PC-3 (cell line): Measurements from ENCODE around the gene HAO2. TPM values are rescaled to one million over a fixed set of nuclear protein-coding genes. Genes with fewer than 3 reads are reported as not detected.

ENCODE experiments used
- ATAC-seq: fragments of 200-7000 bp; cut with Tn5 transposase; 2 replicates; pipeline ENCODE4 v1.9.1; 2020; ENCODE audit warnings: mild to moderate bottlenecking, moderate library complexity
- BruUV-seq: library from RNA; stranded (reverse); fragments of 400-500 nt; replicated peaks from 2 replicates; lab custom pipeline; 2021; lab: Mats Ljungman, UMichigan
- CTCF ChIA-PET: fragments of 300-600 bp; sonication (Branson Sonifier 250); formaldehyde crosslinking; loops from one replicate; lab custom pipeline; 2022; ENCODE audit warnings: antibody characterized with exemption; lab: Charles Lee
- POLR2A ChIA-PET: fragments of 300-600 bp; sonication (Branson Sonifier 250); formaldehyde crosslinking; loops from one replicate; lab custom pipeline; 2022; ENCODE audit warnings: antibody characterized with exemption; ENCODE audit not compliant: unreplicated experiment; lab: Charles Lee
- DNase-seq: peaks from one replicate; pipeline ENCODE4 v3.0.0-alpha.2; 2015
- H2AFZ ChIP-seq: fragments of 300-600 bp; sonication (generic); 2 replicates; pipeline ENCODE4 v1.6.0; 2016; ENCODE audit warnings: antibody characterized with exemption, low read length
- H3F3A ChIP-seq: fragments of 300-600 bp; sonication (generic); one replicate; pipeline ENCODE4 v1.6.0; 2017; ENCODE audit warnings: antibody characterized with exemption, low read length, control low read depth, mild to moderate bottlenecking; ENCODE audit not compliant: unreplicated experiment
- H3K27ac ChIP-seq: fragments of 300-600 bp; sonication (generic); 2 replicates; pipeline ENCODE4 v1.5.1; 2016; ENCODE audit warnings: mild to moderate bottlenecking, low read length
- H3K27me3 ChIP-seq: fragments of 300-600 bp; sonication (generic); 2 replicates; pipeline ENCODE4 v1.6.1; 2016; ENCODE audit warnings: low read length, mixed read lengths
- H3K36me3 ChIP-seq: fragments of 300-600 bp; sonication (generic); 2 replicates; pipeline ENCODE4 v1.6.1; 2016; ENCODE audit warnings: low read depth, mixed run types, low read length, mixed read lengths
- H3K4me1 ChIP-seq: fragments of 300-600 bp; sonication (generic); 2 replicates; pipeline ENCODE4 v1.5.1; 2016; ENCODE audit warnings: low read length; ENCODE audit not compliant: insufficient read depth
- H3K4me2 ChIP-seq: fragments of 300-600 bp; sonication (generic); 2 replicates; pipeline ENCODE4 v1.6.0; 2016; ENCODE audit warnings: low read length
- H3K4me3 ChIP-seq: fragments of 300-600 bp; sonication (generic); 2 replicates; pipeline ENCODE4 v1.5.1; 2016; ENCODE audit warnings: mild to moderate bottlenecking, low read length, mixed read lengths
- H3K79me2 ChIP-seq: fragments of 300-600 bp; sonication (generic); 2 replicates; pipeline ENCODE4 v1.6.1; 2017; ENCODE audit warnings: low read length, mixed read lengths
- H3K9ac ChIP-seq: fragments of 300-600 bp; sonication (generic); 2 replicates; pipeline ENCODE4 v1.6.0; 2016; ENCODE audit warnings: mild to moderate bottlenecking, low read length
- H3K9me2 ChIP-seq: fragments of 300-600 bp; sonication (generic); replicated peaks from 2 replicates; pipeline ENCODE4 v1.6.1; 2016; ENCODE audit warnings: mixed run types, low read length, mixed read lengths
- H3K9me3 ChIP-seq: fragments of 300-600 bp; sonication (generic); 2 replicates; pipeline ENCODE4 v1.6.1; 2016; ENCODE audit warnings: low read length, mixed read lengths
- H4K20me1 ChIP-seq: fragments of 300-600 bp; sonication (generic); 2 replicates; pipeline ENCODE4 v1.6.1; 2016; ENCODE audit warnings: low read length, mixed read lengths
- CTCF ChIP-seq: fragments of 300-600 bp; sonication (generic); conservative IDR thresholded peaks from 2 replicates; pipeline ENCODE4 v1.5.1; 2017; ENCODE audit warnings: antibody characterized with exemption, low read depth, mild to moderate bottlenecking, low read length
- EZH2 ChIP-seq: fragments of 300-600 bp; sonication (generic); IDR thresholded peaks from one replicate; pipeline ENCODE4 v1.6.1; 2017; ENCODE audit warnings: antibody characterized with exemption, mild to moderate bottlenecking, low read length; ENCODE audit not compliant: unreplicated experiment
- EZH2phosphoT487 ChIP-seq: fragments of 300-600 bp; sonication (generic); IDR thresholded peaks from 2 replicates; pipeline ENCODE4 v1.6.1; 2018; ENCODE audit warnings: mild to moderate bottlenecking, antibody characterized with exemption, low read length, borderline replicate concordance
- intact Hi-C: fragments of 100-400 bp; cut with micrococcal nuclease; formaldehyde crosslinking; loops from 2 replicates; pipeline ENCODE4 v1.9.0; 2023
- total RNA-seq: library from RNA; depleted of rRNA; stranded (reverse); fragments of >200 nt; gene quantifications from 2 replicates; pipeline ENCODE4 v1.2.3, GENCODE V29; 2014

The HAO2 gene
- total RNA-seq, 1 experiment from 2014 or later: not detected

DNA sequence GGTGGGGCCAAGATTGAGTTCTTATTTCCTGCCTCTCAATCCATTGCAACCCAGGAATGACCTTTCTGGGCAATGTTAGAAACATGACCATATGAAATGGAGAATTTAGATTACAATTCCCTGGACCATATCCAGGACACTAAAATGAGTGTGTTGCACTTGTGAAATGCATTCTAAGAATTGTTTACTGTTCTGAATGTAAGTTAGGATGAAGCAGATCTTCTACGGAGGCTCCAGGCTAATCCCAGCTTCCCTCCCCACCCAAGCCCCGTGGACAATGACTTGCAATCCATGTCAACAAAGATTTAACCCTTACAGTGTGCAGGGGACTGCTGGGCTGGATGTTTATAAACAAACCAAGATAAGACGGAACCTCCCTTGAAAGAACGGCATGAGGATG, 31.7 kb upstream of the HAO2 start:
- Histone ChIP-seq H2AFZ (no peak overlapping the region), H3F3A (no peaks in the 10 kb centered on the region), H3K4me3 (no peak overlapping the region), H3K9me3 (no peaks in the 10 kb centered on the region), H3K79me2 (no peaks in the 10 kb centered on the region), H3K27ac (no peak overlapping the region), H3K4me2 (no peak overlapping the region), H3K9me2 (no peaks in the 10 kb centered on the region), H3K36me3 (no peaks in the 10 kb centered on the region), H3K4me1 (no peaks in the 10 kb centered on the region), H4K20me1 (no peaks in the 10 kb centered on the region), H3K9ac (no peak overlapping the region), H3K27me3 (peaks cover 37% of the 10 kb centered on the region)
- CTCF ChIA-PET: no interaction called here
- POLR2A ChIA-PET: no interaction called here
- TF ChIP-seq CTCF: no peak
- no peak for TF ChIP-seq EZH2
- no peak for TF ChIP-seq EZH2phosphoT487
- ATAC-seq (no peak), DNase-seq (no peak)
- BruUV-seq: no TSS peak
- intact Hi-C loops: no loop called here

DNA sequence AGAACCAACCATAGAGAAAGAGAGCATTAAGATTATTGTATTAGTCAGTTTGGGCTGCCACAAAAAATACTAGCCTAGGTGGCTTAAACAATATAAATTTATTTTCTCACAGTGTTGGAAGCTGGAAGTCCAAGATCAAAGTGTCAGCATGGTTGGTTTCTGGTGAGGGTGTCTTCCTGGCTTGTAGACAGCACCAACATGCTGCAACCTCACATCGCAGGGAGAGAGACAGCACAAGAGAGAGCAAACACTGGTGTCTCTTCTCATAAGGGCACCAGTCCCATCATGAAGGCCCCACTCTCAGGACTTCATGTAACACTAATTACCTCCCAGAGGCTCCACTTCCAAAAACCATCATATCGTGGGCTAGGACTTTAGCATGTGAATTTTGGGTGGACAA, 30.6 kb upstream of the HAO2 start:
- no TSS peak for BruUV-seq
- Histone ChIP-seq H3K4me1 (no peaks in the 10 kb centered on the region), H4K20me1 (no peaks in the 10 kb centered on the region), H3F3A (no peaks in the 10 kb centered on the region), H3K36me3 (no peaks in the 10 kb centered on the region), H3K9me3 (no peaks in the 10 kb centered on the region), H3K27me3 (peaks cover 46% of the 10 kb centered on the region), H2AFZ (no peak overlapping the region), H3K4me3 (no peak overlapping the region), H3K4me2 (no peak overlapping the region), H3K9me2 (no peaks in the 10 kb centered on the region), H3K27ac (no peak overlapping the region), H3K9ac (no peak overlapping the region), H3K79me2 (no peaks in the 10 kb centered on the region)
- no peak for ATAC-seq
- TF ChIP-seq CTCF: no peak
- TF ChIP-seq EZH2phosphoT487: no peak
- no peak for TF ChIP-seq EZH2
- no peak for DNase-seq
- POLR2A ChIA-PET: interaction anchor here (0.6 kb wide), 1 partner anchor 212 kb away, joined by 6 read pairs; no protein-coding TSS in a partner anchor
- intact Hi-C loops: no loop called here
- CTCF ChIA-PET: no interaction called here

DNA sequence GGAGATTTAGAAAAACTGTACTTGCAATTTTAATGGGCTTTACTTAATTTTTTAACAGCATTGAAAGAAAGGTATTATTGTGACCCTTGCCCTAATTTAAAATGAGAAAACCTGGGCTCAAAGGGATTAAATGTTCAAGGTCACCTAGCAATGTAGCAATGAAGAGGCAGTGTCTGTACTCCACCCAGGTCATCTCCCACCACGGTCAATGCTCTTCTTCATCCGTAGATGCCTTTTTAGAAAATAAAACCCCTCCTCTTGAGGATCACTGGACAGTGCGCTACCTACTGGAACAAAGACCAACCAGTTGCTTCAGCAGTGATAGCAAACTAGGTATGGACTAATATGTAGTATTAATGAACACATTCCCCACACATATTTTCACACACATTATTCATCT, 29.8 kb upstream of the HAO2 start:
- no TSS peak for BruUV-seq
- Histone ChIP-seq H3F3A (no peaks in the 10 kb centered on the region), H3K79me2 (no peaks in the 10 kb centered on the region), H4K20me1 (no peaks in the 10 kb centered on the region), H3K36me3 (no peaks in the 10 kb centered on the region), H3K9ac (no peak overlapping the region), H2AFZ (no peak overlapping the region), H3K27me3 (peaks cover 51% of the 10 kb centered on the region), H3K4me1 (no peaks in the 10 kb centered on the region), H3K9me3 (no peaks in the 10 kb centered on the region), H3K4me3 (no peak overlapping the region), H3K4me2 (no peak overlapping the region), H3K27ac (no peak overlapping the region), H3K9me2 (no peaks in the 10 kb centered on the region)
- intact Hi-C loops: no loop called here
- no peak for TF ChIP-seq EZH2
- no peak for TF ChIP-seq CTCF
- ATAC-seq (no peak), DNase-seq (no peak)
- ChIA-PET POLR2A (interaction anchor here (0.6 kb wide), 1 partner anchor 213 kb away, joined by 6 read pairs; no protein-coding TSS in a partner anchor), CTCF (no interaction called here)
